ENCODE data around the gene FAM53B. TPM values are rescaled to one million over a fixed set of nuclear protein-coding genes. Genes with fewer than 3 reads are reported as not detected.
"Not testable (repeated sequence)": the region's sequence is repeated elsewhere in the genome, so short reads cannot be mapped to it uniquely, and the experiment has no call there.

FAM53B gene
- total RNA-seq, 1 donor from 2014 or later = 39.8 TPM

- Mint-ChIP-seq H3K27me3 (no peaks in the 10 kb centered on the region), H3K27ac (no peak overlapping the region), H3K36me3 (ENCODE audit: insufficient read depth) (peaks cover 1% of the 10 kb centered on the region), H3K4me1 (ENCODE audit: low read depth) (peaks cover 2% of the 10 kb centered on the region), H3K4me3 (ENCODE audit: low read depth) (no peak overlapping the region), H3K9me3 (ENCODE audit: low read depth) (no peaks in the 10 kb centered on the region)
- no peak for DNase-seq (ENCODE audit: low spot score, unreplicated experiment)
- no peak for TF ChIP-seq CTCF (IDR thresholded peaks at IDR 0.05; ENCODE audit: unreplicated experiment)
These were observed 132.4 kb downstream of the FAM53B start for GRCh38 chr10:124611738-124612137.

- H3K4me3 Mint-ChIP-seq (ENCODE audit: low read depth); H3K4me1 Mint-ChIP-seq (ENCODE audit: low read depth); H3K36me3 Mint-ChIP-seq (ENCODE audit: insufficient read depth); DNase-seq (ENCODE audit: low spot score, unreplicated experiment); H3K9me3 Mint-ChIP-seq (ENCODE audit: low read depth); H3K27me3 Mint-ChIP-seq; H3K27ac Mint-ChIP-seq: not testable (repeated sequence)
These were observed 133.3 kb downstream of the FAM53B start for GRCh38 chr10:124610851-124611250.

- not testable (repeated sequence) for H3K27me3 Mint-ChIP-seq; H3K9me3 Mint-ChIP-seq (ENCODE audit: low read depth); H3K4me3 Mint-ChIP-seq (ENCODE audit: low read depth); H3K36me3 Mint-ChIP-seq (ENCODE audit: insufficient read depth); H3K4me1 Mint-ChIP-seq (ENCODE audit: low read depth); DNase-seq (ENCODE audit: low spot score, unreplicated experiment)
- H3K27ac Mint-ChIP-seq = peak overlapping the region; percentile 52
These were observed 134.0 kb downstream of the FAM53B start for GRCh38 chr10:124610186-124610585.

GRCh38 chr10:124609698-124610097 lies 134.5 kb downstream of the FAM53B start:
- Mint-ChIP-seq H3K36me3 (ENCODE audit: insufficient read depth) (no peaks in the 10 kb centered on the region), H3K9me3 (ENCODE audit: low read depth) (no peaks in the 10 kb centered on the region), H3K4me3 (ENCODE audit: low read depth) (no peak overlapping the region), H3K4me1 (ENCODE audit: low read depth) (peaks cover 2% of the 10 kb centered on the region), H3K27ac (peak overlapping the region; percentile 52), H3K27me3 (no peaks in the 10 kb centered on the region)
- DNase-seq (ENCODE audit: low spot score, unreplicated experiment) = no peak
- no peak for TF ChIP-seq CTCF (IDR thresholded peaks at IDR 0.05; ENCODE audit: unreplicated experiment)

GRCh38 chr10:124608093-124608721 lies 136.0 kb downstream of the FAM53B start:
- Mint-ChIP-seq H3K27me3 (no peaks in the 10 kb centered on the region), H3K4me3 (ENCODE audit: low read depth) (no peak overlapping the region), H3K4me1 (ENCODE audit: low read depth) (peaks cover 2% of the 10 kb centered on the region), H3K36me3 (ENCODE audit: insufficient read depth) (no peaks in the 10 kb centered on the region), H3K9me3 (ENCODE audit: low read depth) (no peaks in the 10 kb centered on the region), H3K27ac (no peak overlapping the region)
- no peak for DNase-seq (ENCODE audit: low spot score, unreplicated experiment)
- TF ChIP-seq CTCF (IDR thresholded peaks at IDR 0.05; ENCODE audit: unreplicated experiment) = no peak

GRCh38 chr10:124607693-124608092 lies 136.5 kb downstream of the FAM53B start:
- peaks cover 2% of the 10 kb centered on the region for H3K4me1 Mint-ChIP-seq (ENCODE audit: low read depth)
- H3K9me3 Mint-ChIP-seq (ENCODE audit: low read depth) = no peaks in the 10 kb centered on the region
- H3K27me3 Mint-ChIP-seq = no peaks in the 10 kb centered on the region
- DNase-seq (ENCODE audit: low spot score, unreplicated experiment) = no peak
- H3K36me3 Mint-ChIP-seq (ENCODE audit: insufficient read depth) = no peaks in the 10 kb centered on the region
- H3K27ac Mint-ChIP-seq = no peak overlapping the region
- no peak overlapping the region for H3K4me3 Mint-ChIP-seq (ENCODE audit: low read depth)
- TF ChIP-seq CTCF (IDR thresholded peaks at IDR 0.05; ENCODE audit: unreplicated experiment) = no peak

Data from progenitor cell of endocrine pancreas (in vitro differentiated cells).